Aortic smooth muscle cell (primary cell): ENCODE results near the gene SPATA31A5. TPM values are rescaled to one million over a fixed set of nuclear protein-coding genes. Genes with fewer than 3 reads are reported as not detected.

ENCODE experiments used
- total RNA-seq: library from RNA; depleted of rRNA; stranded (reverse); fragments of >200 nt; gene quantifications from 2 replicates; pipeline ENCODE4 v1.2.3, GENCODE V29; 2014

The SPATA31A5 gene
- not detected in 2 replicates for total RNA-seq

GRCh38 chr9:60914107-60914506 is at the start of gene SPATA31A5:
Gene SPATA31A5 (plus strand): TSS chr9:60914407. CDS start chr9:60914436, 29 bp downstream.

